K562 (cell line): ENCODE data around the gene WAS. TPM values are rescaled to one million over a fixed set of nuclear protein-coding genes. Genes with fewer than 3 reads are reported as not detected.

Experiments used
- CBX5 ChIP-seq: IDR thresholded peaks from 2 replicates; pipeline ENCODE4 v1.6.1; 2014; ENCODE audit warnings: low read depth, borderline replicate concordance
- CTBP1 ChIP-seq: fragments of 450-650 bp; IDR thresholded peaks from 2 replicates; pipeline ENCODE4 v1.6.1; 2016; ENCODE audit warnings: borderline replicate concordance
- ELF2 ChIP-seq: fragments of 250-450 bp; sonication (Bioruptor Pico); IDR thresholded peaks from 2 replicates; pipeline ENCODE4 v1.5.0; 2021; ENCODE audit warnings: mild to moderate bottlenecking
- HDAC6 ChIP-seq: IDR thresholded peaks from 2 replicates; pipeline ENCODE4 v1.6.1; 2012; ENCODE audit warnings: low read depth, mild to moderate bottlenecking, control low read depth, inconsistent platforms, low read length, moderate library complexity
- HLTF ChIP-seq: fragments of 450-650 bp; IDR thresholded peaks from 2 replicates; pipeline ENCODE4 v1.6.1; 2016
- ILF3 ChIP-seq: fragments of 450-650 bp; IDR thresholded peaks from 2 replicates; pipeline ENCODE4 v1.6.1; 2018; ENCODE audit warnings: antibody characterized with exemption, mild to moderate bottlenecking, moderate library complexity, borderline replicate concordance
- MXI1 ChIP-seq: IDR thresholded peaks from 2 replicates; pipeline ENCODE4 v1.6.1; 2011; ENCODE audit warnings: low read depth, mild to moderate bottlenecking, improper control_type of control experiment, low read length
- TBL1XR1 ChIP-seq, 2 experiments: IDR thresholded peaks; 2 replicates each; pipeline ENCODE4 v1.6.1; 2012; ENCODE audit warnings: improper control_type of control experiment in 2 of 2, low read length in 2 of 2, mild to moderate bottlenecking in 1 of 2
- ZNF124 ChIP-seq: sonication (generic); formaldehyde crosslinking; IDR thresholded peaks from 2 replicates; pipeline ENCODE4 v1.8.1; 2022; ENCODE audit warnings: missing genetic modification reagents
- ZNF232 ChIP-seq: sonication (generic); formaldehyde crosslinking; IDR thresholded peaks from 2 replicates; pipeline ENCODE4 v1.8.0; 2022; ENCODE audit warnings: mild to moderate bottlenecking, missing genetic modification reagents
- ZNF311 ChIP-seq: fragments of 250-450 bp; sonication (Bioruptor Pico); IDR thresholded peaks from 2 replicates; pipeline ENCODE4 v1.4.0; 2020; ENCODE audit warnings: mild to moderate bottlenecking, moderate library complexity
- ZNF699 ChIP-seq: fragments of 250-450 bp; sonication (Bioruptor Pico); IDR thresholded peaks from 2 replicates; pipeline ENCODE4 v1.8.0; 2021; ENCODE audit warnings: mild to moderate bottlenecking, moderate library complexity; ENCODE audit not compliant: insufficient replicate concordance
- polyA plus RNA-seq, 8 experiments: library from polyadenylated mRNA; depleted of rRNA in 4 of 8; stranded (reverse) in 5 of 8; unstranded in 3 of 8; fragments of >200 nt; fragmentation: Nextera tagmentation in 2 of 8; fragmentation: Illumina TruSeq in 1 of 8; extraction: Ambion mirVana in 2 of 8; extraction: Trizol in 1 of 8; gene quantifications; 2 replicates each; pipeline versions ENCODE4 v1.2.1 to v1.2.3, GENCODE V29; 2011 to 2014; ENCODE audit warnings: inconsistent platforms in 1 of 8, missing spikeins in 1 of 8
- total RNA-seq, 7 experiments: library from RNA; depleted of rRNA in 6 of 7; stranded (reverse); fragments of >200 nt in 6 of 7; fragmentation: Illumina TruSeq in 2 of 7; extraction: Trizol in 2 of 7; gene quantifications; 2 replicates each; pipeline versions ENCODE4 v1.2.1 to v1.2.3, GENCODE V29; 2011 to 2021; ENCODE audit warnings: low replicate concordance in 1 of 7
- TF ChIP-seq, protein P1 (sequence below): sonication (generic); formaldehyde crosslinking; IDR thresholded peaks from 2 replicates; pipeline ENCODE4 v1.8.1; 2023; ENCODE audit warnings: missing genetic modification reagents, mild to moderate bottlenecking, borderline replicate concordance
- TF ChIP-seq, protein P2 (sequence below), 2 experiments: fragments of 450-650 bp in 1 of 2; sonication (generic) in 1 of 2; formaldehyde crosslinking; conservative IDR thresholded peaks; 2 replicates each; pipeline versions ENCODE4 v1.4.0 to v1.8.1; 2020 to 2022; ENCODE audit warnings: mild to moderate bottlenecking in 1 of 2, missing genetic modification reagents in 1 of 2
- TF ChIP-seq, protein P3 (sequence below): sonication (generic); formaldehyde crosslinking; IDR thresholded peaks from 2 replicates; pipeline ENCODE4 v1.8.0; 2023; ENCODE audit warnings: mild to moderate bottlenecking, missing genetic modification reagents
- TF ChIP-seq, protein P4 (sequence below): fragments of 450-650 bp; IDR thresholded peaks from 2 replicates; pipeline ENCODE4 v1.6.1; 2016; ENCODE audit warnings: antibody characterized with exemption

The WAS gene
- total and polyA plus RNA-seq, 9 of the 15 experiments (the other 6 are each of a cell fraction or from before 2014, with no cell fraction given), result 0.11 to 16.1 (median 3.8) TPM

DNA sequence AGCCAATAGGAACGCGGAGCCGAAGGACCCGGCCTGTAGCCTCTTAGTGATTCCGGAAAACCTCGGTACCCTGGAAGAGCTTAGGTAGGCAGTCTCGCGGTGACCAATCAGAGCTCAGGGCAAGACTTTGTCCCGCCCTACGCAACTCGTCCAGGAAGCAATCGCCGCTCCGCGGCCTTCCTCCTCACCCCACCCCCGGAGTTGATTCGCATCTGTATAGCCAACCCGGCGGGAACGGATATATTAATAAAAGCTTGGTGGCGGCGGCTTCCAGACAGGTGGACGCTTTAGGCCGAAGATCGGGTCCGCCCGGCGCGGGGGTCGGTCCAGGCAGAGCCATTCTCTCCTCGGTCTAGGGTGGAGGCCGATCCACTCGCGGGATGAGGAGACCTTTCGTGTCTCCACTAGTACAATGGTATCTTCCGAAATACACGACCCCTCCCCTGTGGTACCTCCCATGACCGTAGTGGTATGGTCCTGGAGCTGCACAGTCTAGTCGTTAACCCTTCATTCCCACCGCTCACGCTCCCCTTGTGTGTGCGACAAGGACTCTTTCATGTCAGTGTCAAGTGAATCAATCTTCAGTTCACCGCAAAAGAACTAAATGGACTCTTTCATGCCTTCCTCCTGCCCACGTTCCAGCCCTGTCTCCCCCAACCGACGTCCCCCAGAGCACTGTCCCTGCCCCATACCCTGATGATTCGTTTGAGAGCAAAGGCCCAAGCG lies 53.8 kb downstream of the WAS start (continued):
- TF ChIP-seq ELF2 (CRISPR knock-in tag), result peak; percentile 68
- TF ChIP-seq, protein P1, sequence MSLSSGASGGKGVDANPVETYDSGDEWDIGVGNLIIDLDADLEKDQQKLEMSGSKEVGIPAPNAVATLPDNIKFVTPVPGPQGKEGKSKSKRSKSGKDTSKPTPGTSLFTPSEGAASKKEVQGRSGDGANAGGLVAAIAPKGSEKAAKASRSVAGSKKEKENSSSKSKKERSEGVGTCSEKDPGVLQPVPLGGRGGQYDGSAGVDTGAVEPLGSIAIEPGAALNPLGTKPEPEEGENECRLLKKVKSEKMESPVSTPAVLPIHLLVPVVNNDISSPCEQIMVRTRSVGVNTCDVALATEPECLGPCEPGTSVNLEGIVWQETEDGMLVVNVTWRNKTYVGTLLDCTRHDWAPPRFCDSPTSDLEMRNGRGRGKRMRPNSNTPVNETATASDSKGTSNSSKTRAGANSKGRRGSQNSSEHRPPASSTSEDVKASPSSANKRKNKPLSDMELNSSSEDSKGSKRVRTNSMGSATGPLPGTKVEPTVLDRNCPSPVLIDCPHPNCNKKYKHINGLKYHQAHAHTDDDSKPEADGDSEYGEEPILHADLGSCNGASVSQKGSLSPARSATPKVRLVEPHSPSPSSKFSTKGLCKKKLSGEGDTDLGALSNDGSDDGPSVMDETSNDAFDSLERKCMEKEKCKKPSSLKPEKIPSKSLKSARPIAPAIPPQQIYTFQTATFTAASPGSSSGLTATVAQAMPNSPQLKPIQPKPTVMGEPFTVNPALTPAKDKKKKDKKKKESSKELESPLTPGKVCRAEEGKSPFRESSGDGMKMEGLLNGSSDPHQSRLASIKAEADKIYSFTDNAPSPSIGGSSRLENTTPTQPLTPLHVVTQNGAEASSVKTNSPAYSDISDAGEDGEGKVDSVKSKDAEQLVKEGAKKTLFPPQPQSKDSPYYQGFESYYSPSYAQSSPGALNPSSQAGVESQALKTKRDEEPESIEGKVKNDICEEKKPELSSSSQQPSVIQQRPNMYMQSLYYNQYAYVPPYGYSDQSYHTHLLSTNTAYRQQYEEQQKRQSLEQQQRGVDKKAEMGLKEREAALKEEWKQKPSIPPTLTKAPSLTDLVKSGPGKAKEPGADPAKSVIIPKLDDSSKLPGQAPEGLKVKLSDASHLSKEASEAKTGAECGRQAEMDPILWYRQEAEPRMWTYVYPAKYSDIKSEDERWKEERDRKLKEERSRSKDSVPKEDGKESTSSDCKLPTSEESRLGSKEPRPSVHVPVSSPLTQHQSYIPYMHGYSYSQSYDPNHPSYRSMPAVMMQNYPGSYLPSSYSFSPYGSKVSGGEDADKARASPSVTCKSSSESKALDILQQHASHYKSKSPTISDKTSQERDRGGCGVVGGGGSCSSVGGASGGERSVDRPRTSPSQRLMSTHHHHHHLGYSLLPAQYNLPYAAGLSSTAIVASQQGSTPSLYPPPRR (CRISPR knock-in tag), result no peak
- TF ChIP-seq, protein P2, sequence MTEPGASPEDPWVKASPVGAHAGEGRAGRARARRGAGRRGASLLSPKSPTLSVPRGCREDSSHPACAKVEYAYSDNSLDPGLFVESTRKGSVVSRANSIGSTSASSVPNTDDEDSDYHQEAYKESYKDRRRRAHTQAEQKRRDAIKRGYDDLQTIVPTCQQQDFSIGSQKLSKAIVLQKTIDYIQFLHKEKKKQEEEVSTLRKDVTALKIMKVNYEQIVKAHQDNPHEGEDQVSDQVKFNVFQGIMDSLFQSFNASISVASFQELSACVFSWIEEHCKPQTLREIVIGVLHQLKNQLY (CRISPR knock-in tag; conservative IDR thresholded peaks at IDR 0.05), result no peak
- no peak for TF ChIP-seq ZNF311 (CRISPR knock-in tag)
- TF ChIP-seq ZNF699 (CRISPR knock-in tag), result no peak
- TF ChIP-seq HDAC6, result no peak
- TF ChIP-seq ILF3, result no peak
- TF ChIP-seq CBX5, result peak; percentile 10; the same call in 1 of the 2 replicates
- TF ChIP-seq ZNF232 (CRISPR knock-in tag), result no peak
- TF ChIP-seq TBL1XR1 (IDR thresholded peaks at IDR 0.05; ENCODE audit: low read length in 2 of 2), result 0 out of 4 replicates have a peak, but pooled peaks of 1 of the 2 experiments have one; percentile 30
- no peak for TF ChIP-seq MXI1
- no peak for TF ChIP-seq ZNF124 (CRISPR knock-in tag)
- TF ChIP-seq, protein P3, sequence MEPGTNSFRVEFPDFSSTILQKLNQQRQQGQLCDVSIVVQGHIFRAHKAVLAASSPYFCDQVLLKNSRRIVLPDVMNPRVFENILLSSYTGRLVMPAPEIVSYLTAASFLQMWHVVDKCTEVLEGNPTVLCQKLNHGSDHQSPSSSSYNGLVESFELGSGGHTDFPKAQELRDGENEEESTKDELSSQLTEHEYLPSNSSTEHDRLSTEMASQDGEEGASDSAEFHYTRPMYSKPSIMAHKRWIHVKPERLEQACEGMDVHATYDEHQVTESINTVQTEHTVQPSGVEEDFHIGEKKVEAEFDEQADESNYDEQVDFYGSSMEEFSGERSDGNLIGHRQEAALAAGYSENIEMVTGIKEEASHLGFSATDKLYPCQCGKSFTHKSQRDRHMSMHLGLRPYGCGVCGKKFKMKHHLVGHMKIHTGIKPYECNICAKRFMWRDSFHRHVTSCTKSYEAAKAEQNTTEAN (CRISPR knock-in tag), result no peak
- TF ChIP-seq, protein P4, sequence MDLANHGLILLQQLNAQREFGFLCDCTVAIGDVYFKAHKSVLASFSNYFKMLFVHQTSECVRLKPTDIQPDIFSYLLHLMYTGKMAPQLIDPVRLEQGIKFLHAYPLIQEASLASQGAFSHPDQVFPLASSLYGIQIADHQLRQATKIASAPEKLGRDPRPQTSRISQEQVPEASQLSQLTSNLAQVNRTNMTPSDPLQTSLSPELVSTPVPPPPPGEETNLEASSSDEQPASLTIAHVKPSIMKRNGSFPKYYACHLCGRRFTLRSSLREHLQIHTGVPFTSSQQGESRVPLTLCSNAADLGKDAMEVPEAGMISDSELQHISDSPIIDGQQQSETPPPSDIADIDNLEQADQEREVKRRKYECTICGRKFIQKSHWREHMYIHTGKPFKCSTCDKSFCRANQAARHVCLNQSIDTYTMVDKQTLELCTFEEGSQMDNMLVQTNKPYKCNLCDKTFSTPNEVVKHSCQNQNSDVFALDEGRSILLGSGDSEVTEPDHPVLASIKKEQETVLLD, result peak; percentile 32; the same call in 1 of the 2 replicates
- TF ChIP-seq HLTF, result no peak
- TF ChIP-seq CTBP1, result no peak; the same call in 1 of the 2 replicates
